ENCODE measurements around the gene GCC2. TPM values are rescaled to one million over a fixed set of nuclear protein-coding genes. Genes with fewer than 3 reads are reported as not detected.
"Not testable (repeated sequence)": the region's sequence is repeated elsewhere in the genome, so short reads cannot be mapped to it uniquely, and the experiment has no call there.

GCC2 gene
- total RNA-seq, 2 donors from 2014 or later = 18.4 to 25.0 TPM

DNA sequence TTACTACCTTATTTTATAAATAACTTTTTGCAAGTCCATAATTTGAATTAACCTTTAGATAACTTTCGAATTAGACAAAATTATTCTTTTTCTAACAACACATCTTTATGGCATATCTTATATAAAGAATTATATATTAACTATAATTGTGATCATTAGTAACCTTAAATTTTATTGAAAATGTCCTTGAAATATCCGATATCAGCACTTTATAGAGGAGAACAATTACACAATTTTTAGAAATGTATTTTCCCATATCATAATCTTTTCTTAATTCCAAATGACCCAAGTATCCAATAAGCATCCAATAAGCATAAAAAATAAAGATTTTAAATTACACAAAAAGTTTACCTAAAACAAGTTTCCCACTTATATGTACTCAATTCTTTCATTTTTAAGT lies 7.3 kb upstream of the GCC2 start:
- DNase-seq = no peak
- intact Hi-C loops (cut with DNase I) = no loop called here

DNA sequence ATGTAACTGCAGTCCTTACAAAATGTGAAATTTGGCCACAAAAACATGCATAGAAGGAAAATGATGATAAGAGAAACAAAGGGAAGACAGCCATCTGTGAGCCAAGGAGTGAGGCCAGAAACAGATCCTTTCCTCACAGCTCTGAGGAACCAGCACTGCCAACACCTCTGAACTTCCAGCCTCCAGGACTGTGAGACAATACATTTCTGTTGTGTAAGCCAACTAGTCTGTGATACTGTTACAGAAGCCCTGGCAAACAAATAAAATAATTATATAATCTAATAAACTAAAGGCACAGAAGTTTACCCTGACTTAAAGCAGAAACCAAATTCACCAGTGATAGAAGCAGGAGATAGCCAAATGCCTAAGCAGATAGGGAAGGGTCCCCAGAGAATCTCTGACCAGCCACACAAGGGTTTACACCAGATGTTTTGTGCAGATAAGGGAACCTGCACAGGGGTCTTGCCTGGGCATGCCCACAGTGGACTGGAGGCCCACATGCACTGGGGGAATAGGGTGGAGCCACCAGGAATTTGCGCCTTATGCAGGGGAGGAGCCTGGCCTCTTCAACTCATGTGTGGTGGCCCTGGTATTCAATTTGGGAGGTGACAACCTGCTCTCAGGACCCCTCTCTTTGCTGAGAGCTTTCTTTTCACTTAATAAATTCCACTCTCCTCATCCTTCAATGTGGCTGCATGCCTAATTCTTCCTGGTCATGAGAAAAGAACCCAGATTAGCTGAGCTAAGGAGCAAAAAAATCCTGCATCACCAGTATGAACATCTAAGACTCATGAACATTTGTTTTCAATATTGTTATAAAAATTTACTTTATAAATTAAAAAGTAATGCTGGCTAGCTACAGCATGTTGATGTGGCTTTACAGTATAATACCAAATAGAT lies 3.8 kb upstream of the GCC2 start:
- ATAC-seq (no peak), DNase-seq (no peak)
- intact Hi-C loops (cut with DNase I) = no loop called here

More for the DNA sequence above, 7.3 kb upstream of the GCC2 start:
- no peak for ATAC-seq

DNA sequence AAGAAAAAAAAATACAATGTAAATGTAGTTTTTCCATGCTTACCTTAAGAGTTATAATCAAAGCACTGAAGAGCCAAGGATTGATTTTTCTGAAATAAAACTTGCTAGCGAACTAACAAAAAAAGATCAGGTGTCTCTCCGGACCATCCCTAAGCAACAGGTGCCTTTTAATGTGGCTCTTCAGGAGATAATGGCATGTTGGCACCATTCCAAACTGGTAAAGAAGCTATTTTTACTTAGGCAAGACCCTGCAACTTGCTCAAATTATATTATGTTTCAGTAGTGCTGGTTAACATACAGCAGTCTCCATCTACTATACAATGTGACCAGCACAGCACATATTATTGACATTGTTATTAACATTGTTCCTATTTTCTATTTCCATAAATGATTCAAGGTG lies 2.3 kb upstream of the GCC2 start:
- ATAC-seq (no peak), DNase-seq (no peak)
- intact Hi-C loops (cut with DNase I) = no loop called here

DNA sequence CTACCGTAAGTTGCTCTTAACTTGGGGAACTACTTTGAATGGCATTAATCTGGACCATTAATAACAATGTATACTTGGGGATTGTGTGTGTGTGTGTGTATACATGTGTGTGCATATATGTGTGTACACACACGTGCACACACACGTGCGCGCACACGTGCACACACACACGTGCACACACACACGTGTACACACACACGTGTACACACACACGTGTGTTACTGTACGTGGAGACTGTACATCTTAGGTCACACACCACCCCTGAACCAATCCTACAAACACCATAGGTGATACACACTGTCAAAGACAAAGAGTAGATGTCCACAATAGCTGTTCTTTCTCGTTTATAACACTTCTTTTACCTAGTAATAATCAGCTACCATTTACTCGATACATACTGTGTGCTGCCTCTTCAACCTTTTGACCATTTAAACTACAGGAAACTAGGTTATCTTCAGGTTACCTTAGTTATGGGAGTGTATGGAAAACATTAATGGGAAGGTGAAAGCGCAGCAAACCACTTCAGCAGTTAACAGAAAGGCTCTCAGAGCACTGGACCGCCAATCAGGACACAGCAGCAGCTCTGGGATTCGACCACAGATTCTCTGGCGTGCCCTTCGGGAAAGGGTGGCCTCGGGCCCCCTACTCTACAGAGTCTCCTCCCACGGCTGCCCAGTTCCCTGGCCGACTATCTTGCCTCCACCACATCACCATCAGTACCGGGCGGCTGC lies 894 bp upstream of the GCC2 start:
- intact Hi-C loops (cut with DNase I) = no loop called here
- DNase-seq = no peak
- no peak for ATAC-seq

DNA sequence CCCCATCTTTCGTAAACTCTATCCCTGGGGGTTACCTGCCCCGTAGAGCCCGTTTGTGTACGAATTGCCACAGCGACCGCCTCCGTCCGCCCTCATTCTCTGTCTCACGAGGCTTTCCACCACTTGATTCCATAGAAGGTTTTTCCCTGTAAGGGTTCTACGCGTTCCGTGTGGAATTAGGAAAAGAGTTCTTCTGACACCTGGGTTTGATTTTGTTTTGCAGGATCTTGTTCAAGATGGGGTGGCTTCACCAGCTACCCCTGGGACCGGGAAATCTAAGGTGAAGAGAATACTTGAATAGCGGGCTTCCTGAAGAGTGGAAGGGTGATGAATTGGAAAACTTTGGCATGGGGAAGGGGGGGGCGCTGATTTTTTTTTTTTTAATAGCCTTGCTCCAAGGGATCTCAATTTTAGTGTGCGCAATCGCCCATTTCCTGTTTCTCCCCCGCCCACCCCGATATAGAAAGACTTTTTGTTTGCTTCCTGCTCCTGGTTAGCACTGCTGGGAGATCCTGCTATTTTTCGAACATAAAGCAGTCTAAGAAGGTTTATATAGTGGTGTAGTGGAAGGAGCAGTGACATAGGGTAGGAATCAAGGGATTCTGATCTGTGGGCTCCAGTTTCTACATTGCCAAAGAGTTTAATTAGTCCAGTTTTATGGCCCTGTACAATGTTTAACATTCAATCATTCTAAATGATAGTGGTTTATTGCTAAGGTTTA lies 564 bp downstream of the GCC2 start:
- intact Hi-C loops (cut with DNase I) = no loop called here
- DNase-seq (no peak), ATAC-seq (peak; percentile 14 to 58)

DNA sequence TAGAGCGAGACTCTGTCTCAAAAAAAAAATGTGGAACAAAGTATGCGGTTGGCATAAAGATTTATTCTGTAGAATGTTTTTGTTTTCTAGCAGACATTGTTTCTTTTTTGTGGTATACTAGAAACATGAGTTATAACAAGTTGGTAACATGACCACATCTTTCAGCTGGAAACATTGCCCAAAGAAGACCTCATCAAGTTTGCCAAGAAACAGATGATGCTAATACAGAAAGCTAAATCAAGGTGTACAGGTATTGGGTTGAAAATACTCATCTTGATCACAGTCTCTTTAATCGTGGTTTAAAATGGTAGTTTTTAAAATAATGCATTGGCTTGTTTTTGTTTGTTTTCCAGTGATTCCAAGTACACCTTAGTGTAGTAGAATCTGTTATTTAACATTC lies 1.9 kb downstream of the GCC2 start:
- no peak for DNase-seq
- ATAC-seq = no peak
- intact Hi-C loops (cut with DNase I) = no loop called here

DNA sequence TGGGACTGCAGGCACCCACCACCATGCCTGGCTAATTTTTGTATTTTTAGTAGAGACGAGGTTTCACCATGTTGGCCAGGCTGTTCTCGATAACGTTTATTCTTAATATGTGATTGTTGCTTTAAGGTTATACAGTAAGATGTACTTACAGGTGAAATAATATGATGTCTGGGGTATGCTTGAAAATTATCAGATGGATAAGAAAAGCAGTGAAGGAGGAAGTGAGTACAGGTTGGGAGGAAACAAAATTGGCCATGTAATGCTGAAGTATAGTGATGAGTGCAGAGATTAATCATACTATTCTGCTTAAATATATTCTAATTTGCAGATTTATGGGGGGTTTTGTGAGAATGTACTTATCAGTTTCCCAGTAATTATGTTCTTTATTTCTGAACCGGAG lies 3.0 kb downstream of the GCC2 start:
- ATAC-seq (no peak), DNase-seq (no peak)
- intact Hi-C loops (cut with DNase I) = no loop called here

DNA sequence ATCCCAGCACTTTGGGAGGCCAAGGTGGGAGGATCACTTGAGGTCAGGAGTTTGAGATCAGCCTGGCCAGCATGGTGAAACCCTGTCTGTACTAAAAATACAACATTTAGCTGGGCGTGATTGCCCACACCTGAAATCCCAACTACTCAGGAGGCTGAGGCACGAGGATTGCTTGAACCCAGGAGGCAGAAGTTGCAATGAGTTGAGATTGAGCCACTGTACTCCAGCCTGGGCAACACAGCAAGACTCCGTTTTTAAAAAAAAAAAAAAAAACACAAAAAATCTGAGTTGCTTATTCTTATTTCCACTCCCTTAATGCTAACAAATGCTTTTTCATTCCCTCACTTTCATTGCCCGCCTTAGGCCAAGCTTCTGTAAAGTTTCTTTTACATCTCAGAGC lies 4.5 kb downstream of the GCC2 start:
- DNase-seq; intact Hi-C loops (cut with DNase I); ATAC-seq: not testable (repeated sequence)

DNA sequence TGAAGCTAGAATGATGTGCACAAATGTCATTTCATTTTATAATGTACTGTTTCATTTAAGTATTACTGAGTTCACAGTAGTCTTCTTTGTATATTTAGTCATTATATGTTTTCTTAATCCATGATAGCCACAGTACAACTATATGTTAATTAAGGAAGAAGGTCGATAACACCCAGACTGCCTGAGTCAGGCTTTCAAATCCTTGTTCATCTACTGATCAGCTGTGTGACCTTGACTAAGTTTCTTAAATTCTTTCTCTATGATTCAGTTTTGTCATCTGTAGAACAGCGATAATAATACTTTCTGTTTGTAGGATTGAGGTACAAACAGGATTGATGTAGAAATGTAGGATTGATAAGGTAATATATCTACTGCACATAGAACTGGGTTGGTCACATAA lies 5.4 kb downstream of the GCC2 start:
- DNase-seq (no peak), ATAC-seq (no peak)
- intact Hi-C loops (cut with DNase I) = no loop called here

DNA sequence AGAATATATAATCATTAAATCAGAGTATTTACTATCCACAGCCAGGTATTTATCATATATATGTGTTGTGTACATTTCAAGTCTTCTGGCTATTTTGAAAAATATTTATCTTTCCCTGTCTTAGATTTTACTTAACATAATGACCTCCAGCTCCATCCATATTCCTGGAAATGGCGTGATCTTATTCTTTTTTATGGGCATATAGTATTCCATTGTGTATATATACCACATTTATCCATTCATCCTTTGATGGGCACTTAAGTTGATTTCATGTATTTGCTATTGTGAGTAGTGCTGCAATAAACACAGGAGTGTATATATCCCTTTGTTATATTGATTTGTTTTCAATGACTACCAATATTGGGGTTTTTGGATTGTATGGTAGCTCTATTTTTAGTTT lies 6.6 kb downstream of the GCC2 start:
- intact Hi-C loops (cut with DNase I) = no loop called here
- ATAC-seq = no peak
- DNase-seq = no peak

DNA sequence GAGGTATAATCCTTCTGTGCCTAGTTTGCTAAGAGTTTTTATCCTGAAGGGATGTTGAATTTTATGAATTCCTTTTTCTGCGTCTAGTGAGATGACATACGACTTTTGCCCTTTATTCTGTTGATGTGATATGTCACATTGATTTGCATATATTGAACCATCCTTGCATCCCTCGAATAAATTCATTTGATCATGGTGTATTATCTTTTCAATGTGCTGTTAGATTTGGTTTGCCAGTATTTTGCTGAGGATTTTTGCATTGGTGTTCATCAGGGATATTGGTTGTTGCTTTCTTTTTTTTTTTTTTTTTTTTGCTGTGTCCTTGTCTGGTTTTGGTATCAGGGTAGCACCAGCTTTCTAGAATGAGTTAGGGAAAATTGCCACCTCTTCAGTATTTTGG lies 9.1 kb downstream of the GCC2 start:
- DNase-seq (no peak), ATAC-seq (no peak)
- intact Hi-C loops (cut with DNase I) = no loop called here

DNA sequence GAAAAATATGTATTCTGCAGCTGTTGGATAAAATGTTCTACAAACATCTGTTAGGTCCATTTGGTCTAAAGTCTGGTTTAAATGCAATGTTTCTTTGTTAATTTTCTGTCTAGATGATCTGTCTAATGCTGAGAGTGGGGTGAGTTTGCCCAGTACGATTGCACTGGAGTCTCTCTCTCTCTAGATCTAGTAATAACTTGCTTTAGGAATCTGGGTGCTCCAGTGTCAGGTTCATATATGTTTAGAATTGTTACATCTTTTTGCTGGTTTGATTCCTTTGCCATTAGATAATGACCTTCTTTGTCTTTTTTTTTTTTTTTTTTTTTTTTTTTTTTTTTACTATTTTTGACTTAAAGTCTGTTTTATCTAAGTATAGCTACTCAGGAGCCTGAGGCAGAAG lies 10.4 kb downstream of the GCC2 start:
- DNase-seq = no peak
- intact Hi-C loops (cut with DNase I) = no loop called here
- no peak for ATAC-seq

DNA sequence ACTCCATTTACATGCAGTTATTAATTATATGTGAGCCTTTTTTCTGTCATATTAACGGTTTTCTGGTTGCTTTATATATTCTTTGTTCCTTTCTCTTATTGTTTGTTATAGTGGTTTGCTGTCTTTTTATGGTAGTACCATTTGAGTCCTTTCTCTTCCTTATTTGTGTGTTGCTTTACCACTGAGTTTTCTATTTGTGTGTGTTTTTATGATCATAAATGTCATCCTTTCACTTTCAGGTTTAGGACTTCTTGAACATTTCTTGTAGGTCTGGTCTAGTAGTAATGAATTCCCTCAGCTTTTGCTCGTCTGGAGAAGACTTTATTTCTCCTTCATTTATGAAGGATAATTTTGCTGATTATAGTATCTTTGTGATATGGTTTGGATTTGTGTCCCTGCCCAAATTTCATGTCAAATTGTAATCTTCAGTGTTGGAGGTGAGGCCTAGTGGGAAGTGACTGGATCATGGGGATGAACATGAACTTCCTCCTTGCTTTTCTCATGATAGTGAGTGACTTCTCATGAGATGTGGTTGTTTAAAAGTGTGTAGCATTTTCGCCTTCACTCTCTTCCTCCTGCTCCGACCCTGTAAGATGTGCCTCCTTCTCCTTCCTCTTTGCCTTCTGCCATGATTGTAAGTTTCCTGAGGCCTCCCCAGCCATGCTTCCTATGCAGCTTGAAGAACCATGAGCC lies 11.5 kb downstream of the GCC2 start:
- ATAC-seq = no peak
- no peak for DNase-seq
- intact Hi-C loops (cut with DNase I) = no loop called here

DNA sequence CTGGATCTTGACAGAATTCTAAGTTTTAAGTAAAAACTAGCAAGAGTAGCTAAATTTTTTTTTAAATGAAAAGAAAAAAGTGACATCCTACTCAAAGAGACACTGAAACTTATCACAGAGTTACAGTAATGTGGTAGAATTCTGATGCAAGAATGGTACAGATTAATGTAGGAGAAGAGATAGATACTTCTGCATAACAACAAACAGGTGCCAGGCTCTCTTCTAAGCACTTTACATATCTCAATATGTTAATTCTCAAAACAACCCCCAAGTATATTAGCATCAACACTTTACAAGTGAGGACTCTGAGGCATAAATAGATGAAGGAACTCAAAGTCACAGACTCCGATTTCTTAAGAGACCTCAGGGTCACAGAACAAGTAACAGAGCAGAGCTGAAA lies 28.1 kb downstream of the GCC2 start:
- no peak for DNase-seq
- no peak for ATAC-seq

DNA sequence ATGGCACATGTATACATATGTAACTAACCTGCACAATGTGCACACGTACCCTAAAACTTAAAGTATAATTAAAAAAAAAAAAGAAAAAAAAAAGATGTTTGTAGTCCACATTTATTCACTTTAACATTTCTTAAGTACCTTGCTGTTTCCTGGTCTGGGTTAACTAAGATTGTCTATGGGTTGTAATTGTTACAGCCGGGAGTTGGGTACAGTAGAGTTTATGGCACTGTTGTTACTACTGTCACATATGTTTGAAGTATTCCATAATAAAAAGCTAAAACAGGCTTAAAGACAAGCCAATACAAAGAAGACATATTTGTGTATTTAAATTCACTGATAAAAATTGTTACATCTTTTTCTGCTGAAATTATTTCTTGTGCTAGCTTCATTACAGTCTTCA lies 36.2 kb downstream of the GCC2 start:
- DNase-seq = no peak
- no peak for ATAC-seq
- intact Hi-C loops (cut with DNase I) = no loop called here

More for the DNA sequence above, 28.1 kb downstream of the GCC2 start:
- intact Hi-C loops (cut with DNase I) = no loop called here

DNA sequence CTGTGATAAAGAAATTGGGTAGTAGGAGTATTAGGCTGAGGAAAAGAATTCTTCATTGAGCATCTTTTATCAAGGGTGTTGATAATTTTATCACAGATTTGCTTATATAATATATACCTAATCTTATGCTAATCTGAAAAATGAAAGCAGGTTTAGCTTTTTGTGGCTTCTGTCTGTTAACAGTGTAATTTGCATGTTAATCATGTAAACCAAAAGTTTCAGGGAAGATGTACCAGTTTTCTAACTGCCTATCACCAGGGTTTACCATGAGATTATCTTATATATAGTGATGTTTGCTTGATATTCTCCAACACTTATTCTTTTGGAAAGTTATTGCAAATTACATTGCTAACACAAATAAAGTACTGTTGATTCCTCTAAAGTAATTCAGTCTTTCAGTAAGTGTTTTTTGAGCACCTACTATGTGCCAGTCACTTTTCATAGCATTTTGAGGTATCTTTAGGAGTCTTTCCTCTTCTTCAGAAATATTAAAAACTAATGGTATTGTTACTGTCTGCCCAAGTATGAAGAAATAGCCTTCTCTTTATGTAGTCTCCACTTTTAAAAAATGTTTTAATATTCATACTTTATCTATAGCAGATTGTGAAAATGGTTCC lies 41.6 kb downstream of the GCC2 start:
- DNase-seq (no peak), ATAC-seq (no peak)
- intact Hi-C loops (cut with DNase I) = no loop called here

DNA sequence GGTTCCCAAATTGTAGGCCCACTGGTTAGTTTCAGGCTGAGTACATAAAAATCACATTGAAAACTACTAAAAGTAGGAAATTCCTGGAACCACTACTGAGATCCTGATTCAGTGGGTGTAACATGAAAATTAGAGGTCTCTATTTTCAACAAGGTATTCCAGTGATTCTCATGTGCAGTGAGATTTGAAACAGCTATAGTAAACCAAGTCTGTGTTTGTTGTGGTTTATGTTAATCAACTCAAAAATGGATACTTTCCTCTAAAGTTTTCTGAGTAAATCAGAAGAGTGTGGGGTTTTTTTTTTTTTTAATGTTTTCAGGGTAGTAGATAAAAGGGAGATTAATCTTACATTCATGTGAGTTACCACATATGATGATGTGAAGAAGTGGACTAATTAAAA lies 42.8 kb downstream of the GCC2 start:
- DNase-seq (no peak), ATAC-seq (no peak)
- intact Hi-C loops (cut with DNase I) = no loop called here

DNA sequence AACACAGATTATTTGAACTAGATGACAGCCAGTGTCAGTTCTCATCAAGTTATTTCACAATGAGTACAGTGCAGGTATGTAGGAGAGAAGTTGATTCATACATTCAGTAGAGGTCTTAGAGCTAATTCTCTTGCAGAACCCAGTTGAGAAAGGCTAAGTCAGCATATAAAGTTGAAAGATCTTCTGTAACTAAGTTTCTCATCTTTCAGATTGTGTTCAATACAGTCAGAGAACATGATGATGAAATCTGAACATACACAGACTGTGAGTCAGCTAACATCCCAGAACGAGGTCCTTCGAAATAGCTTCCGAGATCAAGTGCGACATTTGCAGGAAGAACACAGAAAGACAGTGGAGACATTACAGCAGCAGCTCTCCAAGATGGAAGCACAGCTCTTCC lies 43.4 kb downstream of the GCC2 start:
- DNase-seq (no peak), ATAC-seq (peak in 1 of 2 donors; percentile 94)
- intact Hi-C loops (cut with DNase I) = no loop called here

DNA sequence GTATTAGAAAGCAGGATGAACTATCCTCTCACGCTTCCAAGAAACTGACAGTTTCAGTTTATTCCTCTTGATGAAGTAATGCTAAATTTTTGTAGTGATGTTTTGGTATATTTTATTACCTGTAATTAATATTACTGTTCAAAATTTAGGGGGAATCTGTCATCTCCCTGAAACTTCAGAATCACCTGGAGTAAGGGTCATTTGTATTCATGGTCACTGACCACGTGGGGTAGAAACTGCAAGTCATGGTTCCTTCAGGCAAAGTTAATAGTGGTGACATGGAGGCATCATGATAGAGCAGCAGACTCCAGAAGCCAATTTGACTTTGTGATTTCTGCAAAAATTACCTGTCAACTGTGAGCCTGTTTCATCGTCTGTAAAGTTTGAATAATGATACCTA lies 47.2 kb downstream of the GCC2 start:
- DNase-seq; intact Hi-C loops (cut with DNase I); ATAC-seq: not testable (repeated sequence)

Data from left cardiac atrium (tissue), 4 donors.